Activated T-cell treated with anti-CD3 and anti-CD28 coated beads for 1 hour (primary cell): Measurements from ENCODE around the gene NOS1.
A peak's percentile ranks its signal among the peaks of the same experiment; 100 is the strongest.
"Not testable (repeated sequence)": the region's sequence is repeated elsewhere in the genome, so short reads cannot be mapped to it uniquely, and the experiment has no call there.

Source experiments
- DNase-seq: peaks from one replicate; pipeline ENCODE4 v3.0.0-alpha.2; 2020; ENCODE audit warnings: low read depth

The NOS1 gene

GRCh38 chr12:117361347-117361751, at the start of gene NOS1:
Gene NOS1 (minus strand): TSS chr12:117361626. CDS start chr12:117331069, 30,557 bp downstream.
- no peak for DNase-seq

GRCh38 chr12:117409286-117409685, 47.9 kb upstream of the NOS1 start:
- no peak for DNase-seq

GRCh38 chr12:117408161-117408791, 46.9 kb upstream of the NOS1 start:
- no peak for DNase-seq

- no peak for DNase-seq
Measured at GRCh38 chr12:117404940-117405339, 43.5 kb upstream of the NOS1 start.

- DNase-seq, result no peak
Measured at GRCh38 chr12:117404203-117404853, 42.9 kb upstream of the NOS1 start.

GRCh38 chr12:117403586-117404139, 42.2 kb upstream of the NOS1 start:
- DNase-seq, result no peak

GRCh38 chr12:117402363-117402762, 40.9 kb upstream of the NOS1 start:
- DNase-seq, result no peak

GRCh38 chr12:117400912-117401311, 39.5 kb upstream of the NOS1 start:
- DNase-seq, result no peak

- not testable (repeated sequence) for DNase-seq
Measured at GRCh38 chr12:117398482-117398881, 37.1 kb upstream of the NOS1 start.

GRCh38 chr12:117395766-117396165, 34.3 kb upstream of the NOS1 start:
- no peak for DNase-seq

- DNase-seq, result no peak
Measured at GRCh38 chr12:117394491-117394890, 33.1 kb upstream of the NOS1 start.

- no peak for DNase-seq
Measured at GRCh38 chr12:117393656-117394055, 32.2 kb upstream of the NOS1 start.

GRCh38 chr12:117390866-117391265, 29.4 kb upstream of the NOS1 start:
- DNase-seq, result no peak

- no peak for DNase-seq
Measured at GRCh38 chr12:117388951-117389446, 27.6 kb upstream of the NOS1 start.

- DNase-seq, result no peak
Measured at GRCh38 chr12:117387832-117388231, 26.4 kb upstream of the NOS1 start.

GRCh38 chr12:117384735-117385134, 23.3 kb upstream of the NOS1 start:
- no peak for DNase-seq

- no peak for DNase-seq
Measured at GRCh38 chr12:117380083-117380482, 18.7 kb upstream of the NOS1 start.

- DNase-seq, result no peak
Measured at GRCh38 chr12:117377758-117378157, 16.3 kb upstream of the NOS1 start.

GRCh38 chr12:117370588-117370987, 9.2 kb upstream of the NOS1 start:
- DNase-seq, result no peak

- DNase-seq, result not testable (repeated sequence)
Measured at GRCh38 chr12:117370000-117370399, 8.6 kb upstream of the NOS1 start.

- peak; percentile 6 for DNase-seq
Measured at GRCh38 chr12:117367006-117367638, 5.7 kb upstream of the NOS1 start.

- DNase-seq, result no peak
Measured at GRCh38 chr12:117365049-117365616, 3.7 kb upstream of the NOS1 start.
